Measurements from ENCODE around the gene PPP1R1B. TPM values are rescaled to one million over a fixed set of nuclear protein-coding genes. Genes with fewer than 3 reads are reported as not detected.

PPP1R1B gene
- total and polyA plus RNA-seq, 9 of the 15 experiments (the other 6 are each of a cell fraction or from before 2014, with no cell fraction given) = 0.07 to 0.18 (median 0.10) TPM; not detected in 4

DNA sequence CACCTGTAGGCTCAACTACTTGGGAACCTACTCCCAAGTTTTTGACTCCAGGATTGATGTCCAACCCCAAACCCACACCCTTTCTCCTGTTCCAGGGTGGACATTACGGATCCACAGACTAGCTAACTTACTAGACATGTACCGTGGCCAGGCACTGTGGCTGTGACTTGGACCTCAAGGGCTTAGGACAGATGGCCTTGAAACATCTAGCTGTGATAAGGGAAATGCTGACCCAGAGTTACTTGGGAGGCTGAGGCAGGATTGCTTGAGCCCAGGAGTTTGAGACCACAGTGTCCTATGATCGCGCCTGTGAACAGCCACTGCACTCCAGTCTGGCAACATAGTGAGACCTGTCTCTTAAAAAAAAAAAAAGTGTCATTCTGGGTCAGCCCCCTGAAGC is 14.3 kb downstream of the PPP1R1B start:
- Histone ChIP-seq H3K4me1 (replicated peaks in 1 of 2; ENCODE audit: control insufficient read depth in 2 of 2, insufficient read depth in 2 of 2, low read length in 2 of 2) (peaks cover 65% of the 10 kb centered on the region in 2 experiments), H3K27ac (ENCODE audit: extremely low read depth, low read depth, low read length) (no peak overlapping the region), H4K20me1 (replicated peaks; ENCODE audit: control insufficient read depth, insufficient read depth, low read length) (peaks cover 26% of the 10 kb centered on the region), H3K79me2 (ENCODE audit: control insufficient read depth, insufficient read depth, low read length) (peaks cover 82% of the 10 kb centered on the region), H3K9ac (ENCODE audit: insufficient read depth in 1 of 2, low read depth in 2 of 2, low read length in 2 of 2) (peak overlapping the region in 1 of 2 experiments; percentile 81; a peak in 1 of 4 replicates), H3K9me1 (ENCODE audit: control insufficient read depth, insufficient read depth, low read length) (no peaks in the 10 kb centered on the region), H3K9me3 (replicated peaks; ENCODE audit: control insufficient read depth, insufficient read depth, low read depth, low read length) (no peaks in the 10 kb centered on the region), H2AFZ (ENCODE audit: low read depth, low read length) (no peak overlapping the region), H3K4me2 (ENCODE audit: insufficient read depth, low read length) (peak overlapping the region; percentile 28; the same call in 1 of the 2 replicates), H3K27me3 (ENCODE audit: control insufficient read depth in 2 of 2, insufficient read depth in 2 of 2, low read length in 2 of 2) (no peaks in the 10 kb centered on the region), H3K4me3 (no peak overlapping the region), H3K36me3 (ENCODE audit: control insufficient read depth, insufficient read depth, low read length) (peaks cover 11% of the 10 kb centered on the region; the same call in 2 of the 3 replicates)
- intact Hi-C loops (cut with micrococcal nuclease) = no loop called here
- no peak for TF ChIP-seq RBM25 (IDR thresholded peaks at IDR 0.05; ENCODE audit: low read depth, low read length, severe bottlenecking)
- TF ChIP-seq ZNF316 (IDR thresholded peaks at IDR 0.05) = peak; percentile 55
- TF ChIP-seq KDM4B (IDR thresholded peaks at IDR 0.05; ENCODE audit: borderline replicate concordance in 2 of 2, low read depth in 1 of 2) = no peak
- TF ChIP-seq, protein P1, sequence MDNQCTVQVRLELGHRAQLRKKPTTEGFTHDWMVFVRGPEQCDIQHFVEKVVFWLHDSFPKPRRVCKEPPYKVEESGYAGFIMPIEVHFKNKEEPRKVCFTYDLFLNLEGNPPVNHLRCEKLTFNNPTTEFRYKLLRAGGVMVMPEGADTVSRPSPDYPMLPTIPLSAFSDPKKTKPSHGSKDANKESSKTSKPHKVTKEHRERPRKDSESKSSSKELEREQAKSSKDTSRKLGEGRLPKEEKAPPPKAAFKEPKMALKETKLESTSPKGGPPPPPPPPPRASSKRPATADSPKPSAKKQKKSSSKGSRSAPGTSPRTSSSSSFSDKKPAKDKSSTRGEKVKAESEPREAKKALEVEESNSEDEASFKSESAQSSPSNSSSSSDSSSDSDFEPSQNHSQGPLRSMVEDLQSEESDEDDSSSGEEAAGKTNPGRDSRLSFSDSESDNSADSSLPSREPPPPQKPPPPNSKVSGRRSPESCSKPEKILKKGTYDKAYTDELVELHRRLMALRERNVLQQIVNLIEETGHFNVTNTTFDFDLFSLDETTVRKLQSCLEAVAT (IDR thresholded peaks at IDR 0.05) = no peak
- TF ChIP-seq ZBTB12 (CRISPR knock-in tag; IDR thresholded peaks at IDR 0.05) = no peak
- TF ChIP-seq NR2F6 (CRISPR knock-in tag; IDR thresholded peaks at IDR 0.05) = no peak
- no peak for TF ChIP-seq BHLHE40 (IDR thresholded peaks at IDR 0.05; ENCODE audit: low read length)
- FAIRE-seq (peak; percentile 72), ATAC-seq (no peak), DNase-seq (ENCODE audit: extremely low read depth in 1 of 4, low spot score in 3 of 4) (no peak)
- ChIA-PET POLR2A (interaction anchor here (0.6 to 1.4 kb wide), 2 partner anchors 26 to 645 kb away, joined by 3 to 4 read pairs; no protein-coding TSS in a partner anchor), CTCF (ENCODE audit: low intra/inter-chr PET ratio) (no interaction called here)
- BruUV-seq (replicated peaks) = no TSS peak
- in situ Hi-C loops (cut with MboI) = no loop called here
- WGBS (ENCODE audit: insufficient coverage, low coverage, missing lambda C conversion rate) = 78% methylated on average over 4 of the region's 4 CpGs
